A549 (cell line): ENCODE data around the gene MAML2. TPM values are rescaled to one million over a fixed set of nuclear protein-coding genes. Genes with fewer than 3 reads are reported as not detected.
"Not testable (repeated sequence)": the region's sequence is repeated elsewhere in the genome, so short reads cannot be mapped to it uniquely, and the experiment has no call there.

ENCODE experiments used
- ATAC-seq, 2 experiments: fragments of 200-7000 bp in 1 of 2; fragments of >200 bp in 1 of 2; cut with Nextera tagmentation in 1 of 2; cut with Tn5 transposase in 1 of 2; 3 replicates each; pipeline versions ENCODE4 v1.8.0 to v1.9.1; 2018 to 2020; ENCODE audit warnings: mild to moderate bottlenecking in 1 of 2, moderate library complexity in 1 of 2
- CTCF ChIA-PET: fragments of 300-600 bp; sonication (Branson Sonifier 250); formaldehyde crosslinking; extraction: SDS; loops from one replicate; lab custom pipeline; 2021; ENCODE audit warnings: antibody characterized with exemption, inconsistent platforms; lab: Yijun Ruan, JAX
- POLR2A ChIA-PET: fragments of 350-600 bp; formaldehyde crosslinking; extraction: SDS; loops from one replicate; lab custom pipeline; 2021; ENCODE audit warnings: antibody characterized with exemption, inconsistent platforms; lab: Yijun Ruan, JAX
- DNase-seq, 2 experiments: peaks; one replicate each; pipeline versions ENCODE4 v3.0.0 to v3.0.0-alpha.2; 2011 to 2016; ENCODE audit warnings: low read depth in 1 of 2, low spot score in 1 of 2
- FAIRE-seq: peaks from 2 replicates; lab custom pipeline; 2011; peaks lifted over from hg19 to GRCh38; lab: Jason Lieb, UNC
- H3K27ac ChIP-seq, 2 experiments: fragments of >200 bp; sonication (Bioruptor Twin); formaldehyde crosslinking; 3 replicates each; pipeline ENCODE4 v1.5.1; 2016 to 2017
- H3K4me1 ChIP-seq: fragments of >200 bp; sonication (Bioruptor Twin); formaldehyde crosslinking; 3 replicates; pipeline ENCODE4 v1.6.1; 2016
- H3K4me2 ChIP-seq: fragments of >200 bp; sonication (Bioruptor Twin); formaldehyde crosslinking; 3 replicates; pipeline ENCODE4 v1.6.1; 2016
- H3K4me3 ChIP-seq: fragments of >200 bp; sonication (Bioruptor Twin); formaldehyde crosslinking; 3 replicates; pipeline ENCODE4 v1.5.1; 2016
- H3K9me3 ChIP-seq: fragments of >200 bp; sonication (Bioruptor Twin); formaldehyde crosslinking; 3 replicates; pipeline ENCODE4 v1.6.1; 2016
- EHF ChIP-seq: fragments of 250-450 bp; sonication (Bioruptor Pico); IDR thresholded peaks from 2 replicates; pipeline ENCODE4 v1.5.0; 2020; ENCODE audit warnings: mild to moderate bottlenecking
- ESRRA ChIP-seq: fragments of 150-350 bp; IDR thresholded peaks from 2 replicates; pipeline ENCODE4 v1.6.1; 2014; ENCODE audit warnings: mild to moderate bottlenecking, low read length, borderline replicate concordance
- FOSB ChIP-seq: fragments of 250-450 bp; sonication (Bioruptor Pico); IDR thresholded peaks from 2 replicates; pipeline ENCODE4 v1.5.0; 2020; ENCODE audit warnings: mild to moderate bottlenecking, moderate library complexity
- FOXS1 ChIP-seq: fragments of 250-450 bp; sonication (Bioruptor Pico); IDR thresholded peaks from 2 replicates; pipeline ENCODE4 v1.5.0; 2020; ENCODE audit warnings: mild to moderate bottlenecking, moderate library complexity
- HOXA7 ChIP-seq: fragments of 250-450 bp; sonication (Bioruptor Pico); IDR thresholded peaks from 2 replicates; pipeline ENCODE4 v1.5.0; 2020; ENCODE audit warnings: mild to moderate bottlenecking, moderate library complexity
- HOXB5 ChIP-seq: fragments of 250-450 bp; sonication (Bioruptor Pico); IDR thresholded peaks from 2 replicates; pipeline ENCODE4 v1.5.0; 2020; ENCODE audit warnings: mild to moderate bottlenecking, moderate library complexity
- JUNB ChIP-seq: fragments of >200 bp; sonication (Bioruptor Twin); formaldehyde crosslinking; IDR thresholded peaks from 2 replicates; pipeline ENCODE4 v1.6.1; 2016
- KDM1A ChIP-seq: fragments of 200-600 bp; sonication (generic); IDR thresholded peaks from 2 replicates; pipeline ENCODE4 v1.6.1; 2016; ENCODE audit warnings: low read depth, mild to moderate bottlenecking
- MAFK ChIP-seq: fragments of 450-650 bp; IDR thresholded peaks from 2 replicates; pipeline ENCODE4 v1.6.1; 2014; ENCODE audit not compliant: partially characterized antibody
- MAZ ChIP-seq: fragments of 150-350 bp; IDR thresholded peaks from 2 replicates; pipeline ENCODE4 v1.6.1; 2014; ENCODE audit warnings: antibody characterized with exemption, low read depth, low read length, borderline replicate concordance
- NR3C1 ChIP-seq: fragments of >200 bp; sonication (Bioruptor Twin); formaldehyde crosslinking; IDR thresholded peaks from 3 replicates; pipeline ENCODE4 v1.6.1; 2017
- POLR2AphosphoS2 ChIP-seq: conservative IDR thresholded peaks from 2 replicates; pipeline ENCODE4 v1.6.1; 2012; ENCODE audit warnings: low read length, improper control_type of control experiment, inconsistent platforms
- RARB ChIP-seq: fragments of 250-450 bp; sonication (Bioruptor Pico); IDR thresholded peaks from 2 replicates; pipeline ENCODE4 v1.8.0; 2021; ENCODE audit warnings: mild to moderate bottlenecking, moderate library complexity
- RCOR1 ChIP-seq: fragments of 150-350 bp; IDR thresholded peaks from 2 replicates; pipeline ENCODE4 v1.6.1; 2014; ENCODE audit warnings: antibody characterized with exemption, low read length, low read depth
- SMC3 ChIP-seq: fragments of >200 bp; sonication (Bioruptor Twin); formaldehyde crosslinking; IDR thresholded peaks from 3 replicates; pipeline ENCODE4 v1.6.1; 2018; ENCODE audit warnings: inconsistent platforms
- TFCP2L1 ChIP-seq: fragments of 250-450 bp; sonication (Bioruptor Pico); IDR thresholded peaks from 2 replicates; pipeline ENCODE4 v1.5.0; 2021; ENCODE audit warnings: mild to moderate bottlenecking
- WGBS: methylation state at CpG from one replicate; pipeline ENCODE4 v1.1.6; 2017; ENCODE audit errors: missing lambda C conversion rate; 5-methylcytosine and 5-hydroxymethylcytosine counted together
- polyA plus RNA-seq, 4 experiments: library from polyadenylated mRNA; depleted of rRNA in 3 of 4; stranded (reverse); fragments of >200 nt; fragmentation: RNase III in 1 of 4; extraction: RNeasy Plus Mini Kit Qiagen cat#74134 plus additional on column Dnase treatment in 1 of 4; gene quantifications; 2 replicates in 3 of 4; 3 replicates in 1 of 4; pipeline ENCODE4 v1.2.3, GENCODE V29; 2011 to 2017
- TF ChIP-seq, protein P1 (sequence below): fragments of 150-350 bp; IDR thresholded peaks from 2 replicates; pipeline ENCODE4 v1.6.1; 2014; ENCODE audit warnings: low read depth, mild to moderate bottlenecking, low read length
- TF ChIP-seq, protein P2 (sequence below): IDR thresholded peaks from 2 replicates; pipeline ENCODE4 v1.6.1; 2012
- TF ChIP-seq, protein P3 (sequence below): fragments of 450-650 bp; IDR thresholded peaks from 2 replicates; pipeline ENCODE4 v1.6.1; 2014; ENCODE audit warnings: antibody characterized with exemption

Gene MAML2
- polyA plus RNA-seq, 2 of the 4 experiments (the other 2 are of a cell fraction): 1.5 to 2.5 TPM

DNA sequence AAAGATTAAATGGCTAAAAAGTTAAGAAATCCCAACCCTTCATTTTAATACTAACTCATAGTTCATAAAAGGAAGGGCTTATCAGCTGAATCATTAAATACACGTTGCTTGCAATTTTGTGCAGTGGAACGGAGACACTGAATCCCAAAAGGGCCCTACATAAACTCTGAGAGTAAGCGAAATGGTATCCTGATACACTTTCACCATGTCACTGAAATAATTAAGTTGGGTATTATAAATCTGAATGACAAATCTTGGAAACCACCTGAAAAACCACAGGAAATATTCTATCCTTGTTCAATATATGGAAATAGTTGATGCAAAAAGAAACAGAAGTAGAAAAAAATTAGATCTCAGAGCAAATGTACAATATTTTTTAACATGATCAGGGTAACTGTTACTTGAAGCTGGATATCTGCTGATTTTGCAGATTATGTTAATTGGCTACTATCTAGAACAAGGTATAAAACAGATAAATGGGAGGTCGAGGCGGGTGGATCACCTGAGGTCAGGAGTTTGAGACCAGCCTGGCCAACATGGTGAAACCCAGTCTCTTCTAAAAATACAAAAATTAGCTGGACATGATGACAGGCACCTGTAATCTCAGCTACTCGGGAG is 55.1 kb downstream of the MAML2 start:
- no peak for TF ChIP-seq JUNB
- TF ChIP-seq MAFK: peak; percentile 83
- ChIA-PET POLR2A (no interaction called here), CTCF (no interaction called here)
- ATAC-seq (no peak), FAIRE-seq (no peak), DNase-seq (no peak)
- H3K9me3 ChIP-seq: no peaks in the 10 kb centered on the region
- H3K4me1 ChIP-seq: no peaks in the 10 kb centered on the region
- no peak overlapping the region for H3K4me2 ChIP-seq
- no peak overlapping the region for H3K27ac ChIP-seq
- 56% methylated on average over 6 of the region's 6 CpGs for WGBS
- no peak overlapping the region for H3K4me3 ChIP-seq

DNA sequence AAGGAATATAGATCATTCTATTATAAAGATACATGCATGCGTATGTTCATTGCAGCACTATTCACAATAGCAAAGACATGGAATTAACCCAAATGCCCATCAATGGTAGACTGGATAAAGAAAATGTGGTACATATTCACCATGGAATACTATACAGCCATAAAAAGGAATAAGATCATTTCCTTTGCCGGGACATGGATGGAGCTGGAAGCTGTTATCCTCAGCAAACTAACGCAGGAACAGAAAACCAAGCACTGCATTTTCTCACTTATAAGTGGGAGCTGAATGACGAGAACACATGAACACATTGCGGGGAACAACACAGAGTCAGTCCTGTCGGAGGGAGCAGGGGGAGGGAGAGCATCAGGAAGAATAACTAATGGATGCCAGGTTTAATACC is 57.0 kb downstream of the MAML2 start:
- CTCF ChIA-PET: interaction anchor here (1.1 kb wide), 1 partner anchor 57 kb away, joined by 5 read pairs; the partner anchor contains the start of gene MAML2
- H3K4me3 ChIP-seq, H3K27ac ChIP-seq, FAIRE-seq, H3K4me2 ChIP-seq, H3K4me1 ChIP-seq, ATAC-seq, POLR2A ChIA-PET, H3K9me3 ChIP-seq, DNase-seq: not testable (repeated sequence)
- 97% methylated on average over 6 of the region's 6 CpGs for WGBS

DNA sequence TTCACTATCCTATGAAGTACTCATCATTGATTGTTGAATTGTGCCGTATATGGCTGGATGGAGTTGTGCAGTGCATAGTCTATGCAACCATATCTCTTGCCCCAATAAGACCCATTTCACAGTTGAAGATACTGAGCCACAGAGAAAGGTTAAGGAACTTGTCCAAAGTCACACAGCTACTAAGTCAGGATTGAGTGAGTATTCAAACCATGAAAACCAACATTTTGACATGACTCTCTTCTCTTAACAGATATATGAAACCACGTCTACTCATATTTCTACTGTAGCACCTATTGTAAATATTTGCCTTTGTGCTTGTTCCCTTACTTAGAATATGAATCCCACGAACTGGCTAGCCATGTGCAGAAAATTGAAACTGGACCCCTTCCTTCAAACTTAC is 58.1 kb downstream of the MAML2 start:
- 67% methylated on average over 3 of the region's 3 CpGs for WGBS
- Histone ChIP-seq H3K27ac (no peak overlapping the region), H3K4me2 (no peak overlapping the region), H3K9me3 (no peaks in the 10 kb centered on the region), H3K4me1 (peaks cover 5% of the 10 kb centered on the region), H3K4me3 (no peak overlapping the region)
- ATAC-seq (no peak), FAIRE-seq (no peak), DNase-seq (no peak)
- TF ChIP-seq FOXS1 (CRISPR knock-in tag) (no peak), HOXB5 (CRISPR knock-in tag) (no peak), EHF (CRISPR knock-in tag) (no peak), POLR2AphosphoS2 (no peak), KDM1A (no peak)
- TF ChIP-seq, protein P1, sequence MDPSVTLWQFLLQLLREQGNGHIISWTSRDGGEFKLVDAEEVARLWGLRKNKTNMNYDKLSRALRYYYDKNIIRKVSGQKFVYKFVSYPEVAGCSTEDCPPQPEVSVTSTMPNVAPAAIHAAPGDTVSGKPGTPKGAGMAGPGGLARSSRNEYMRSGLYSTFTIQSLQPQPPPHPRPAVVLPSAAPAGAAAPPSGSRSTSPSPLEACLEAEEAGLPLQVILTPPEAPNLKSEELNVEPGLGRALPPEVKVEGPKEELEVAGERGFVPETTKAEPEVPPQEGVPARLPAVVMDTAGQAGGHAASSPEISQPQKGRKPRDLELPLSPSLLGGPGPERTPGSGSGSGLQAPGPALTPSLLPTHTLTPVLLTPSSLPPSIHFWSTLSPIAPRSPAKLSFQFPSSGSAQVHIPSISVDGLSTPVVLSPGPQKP: no peak
- CTCF ChIA-PET: no interaction called here
- POLR2A ChIA-PET: no interaction called here

DNA sequence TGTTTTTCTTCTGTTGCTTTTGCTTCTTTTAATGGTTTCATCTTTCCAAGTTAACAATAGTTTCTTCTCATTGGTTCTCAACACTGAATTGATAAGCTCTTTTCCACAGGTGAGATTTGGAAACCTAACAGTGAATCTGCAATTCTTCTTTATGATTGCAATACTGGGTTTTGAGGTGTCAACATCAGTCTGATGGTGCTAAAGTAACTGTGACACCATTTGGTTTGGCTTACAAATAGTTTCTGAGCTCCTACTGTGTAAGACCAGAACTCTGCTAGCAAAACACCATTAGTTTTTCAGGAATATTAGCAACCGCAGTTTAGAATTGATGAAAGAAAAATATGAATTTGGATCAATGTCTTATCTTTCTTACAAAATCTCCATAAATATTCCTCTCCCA is 58.6 kb downstream of the MAML2 start:
- ATAC-seq: no peak
- H3K27ac ChIP-seq: no peak overlapping the region
- 100% methylated on average over 1 of the region's 1 CpG for WGBS
- TF ChIP-seq ESRRA (no peak), RARB (CRISPR knock-in tag) (no peak), TFCP2L1 (CRISPR knock-in tag) (no peak), SMC3 (no peak), NR3C1 (no peak), RCOR1 (no peak), FOSB (CRISPR knock-in tag) (no peak), MAZ (no peak), MAFK (no peak), HOXA7 (CRISPR knock-in tag) (no peak)
- TF ChIP-seq, protein P2, sequence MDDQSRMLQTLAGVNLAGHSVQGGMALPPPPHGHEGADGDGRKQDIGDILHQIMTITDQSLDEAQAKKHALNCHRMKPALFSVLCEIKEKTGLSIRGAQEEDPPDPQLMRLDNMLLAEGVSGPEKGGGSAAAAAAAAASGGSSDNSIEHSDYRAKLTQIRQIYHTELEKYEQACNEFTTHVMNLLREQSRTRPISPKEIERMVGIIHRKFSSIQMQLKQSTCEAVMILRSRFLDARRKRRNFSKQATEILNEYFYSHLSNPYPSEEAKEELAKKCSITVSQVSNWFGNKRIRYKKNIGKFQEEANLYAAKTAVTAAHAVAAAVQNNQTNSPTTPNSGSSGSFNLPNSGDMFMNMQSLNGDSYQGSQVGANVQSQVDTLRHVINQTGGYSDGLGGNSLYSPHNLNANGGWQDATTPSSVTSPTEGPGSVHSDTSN: no peak
- TF ChIP-seq, protein P3, sequence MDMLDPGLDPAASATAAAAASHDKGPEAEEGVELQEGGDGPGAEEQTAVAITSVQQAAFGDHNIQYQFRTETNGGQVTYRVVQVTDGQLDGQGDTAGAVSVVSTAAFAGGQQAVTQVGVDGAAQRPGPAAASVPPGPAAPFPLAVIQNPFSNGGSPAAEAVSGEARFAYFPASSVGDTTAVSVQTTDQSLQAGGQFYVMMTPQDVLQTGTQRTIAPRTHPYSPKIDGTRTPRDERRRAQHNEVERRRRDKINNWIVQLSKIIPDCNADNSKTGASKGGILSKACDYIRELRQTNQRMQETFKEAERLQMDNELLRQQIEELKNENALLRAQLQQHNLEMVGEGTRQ: no peak
- TF ChIP-seq, all 56 proteins: peak for 0
- POLR2A ChIA-PET: no interaction called here
- peaks cover 10% of the 10 kb centered on the region for H3K4me1 ChIP-seq
- no peak for FAIRE-seq
- no peak overlapping the region for H3K4me2 ChIP-seq
- no peak overlapping the region for H3K4me3 ChIP-seq
- DNase-seq: no peak
- CTCF ChIA-PET: no interaction called here
- no peaks in the 10 kb centered on the region for H3K9me3 ChIP-seq
